NT2/D1 (cell line): ENCODE results near the gene LIX1.

Experiments used
- DNase-seq: peaks from one replicate; pipeline ENCODE4 v3.0.0-alpha.2; 2011; ENCODE audit warnings: low read depth, low spot score
- H3K27me3 ChIP-seq: 2 replicates; pipeline ENCODE4 v1.6.0; 2011; ENCODE audit warnings: mild to moderate bottlenecking; ENCODE audit not compliant: insufficient read length, insufficient read depth
- H3K36me3 ChIP-seq: 2 replicates; pipeline ENCODE4 v1.6.1; 2011; ENCODE audit warnings: mild to moderate bottlenecking, low read length, mixed read lengths; ENCODE audit not compliant: insufficient read depth, insufficient read length
- H3K4me1 ChIP-seq: 2 replicates; pipeline ENCODE4 v1.5.1; 2011; ENCODE audit not compliant: insufficient read depth, insufficient read length
- H3K4me3 ChIP-seq: 2 replicates; pipeline ENCODE4 v1.5.1; 2011; ENCODE audit warnings: low read depth; ENCODE audit not compliant: insufficient read length
- H3K9ac ChIP-seq: 2 replicates; pipeline ENCODE4 v1.6.0; 2011; ENCODE audit warnings: low read depth; ENCODE audit not compliant: insufficient read length
- H3K9me3 ChIP-seq: 2 replicates; pipeline ENCODE4 v1.5.1; 2011; ENCODE audit warnings: mild to moderate bottlenecking, low read length; ENCODE audit not compliant: insufficient read depth
- SUZ12 ChIP-seq: IDR thresholded peaks from 2 replicates; pipeline ENCODE4 v1.6.1; 2011; ENCODE audit not compliant: insufficient read length, insufficient read depth; ENCODE audit errors: extremely low read depth
- YY1 ChIP-seq: IDR thresholded peaks from 2 replicates; pipeline ENCODE4 v1.6.1; 2011; ENCODE audit not compliant: insufficient read length, insufficient read depth
- ZNF274 ChIP-seq: IDR thresholded peaks from 2 replicates; pipeline ENCODE4 v1.6.1; 2011; ENCODE audit warnings: mild to moderate bottlenecking, low read depth, low read length

Gene LIX1

DNA sequence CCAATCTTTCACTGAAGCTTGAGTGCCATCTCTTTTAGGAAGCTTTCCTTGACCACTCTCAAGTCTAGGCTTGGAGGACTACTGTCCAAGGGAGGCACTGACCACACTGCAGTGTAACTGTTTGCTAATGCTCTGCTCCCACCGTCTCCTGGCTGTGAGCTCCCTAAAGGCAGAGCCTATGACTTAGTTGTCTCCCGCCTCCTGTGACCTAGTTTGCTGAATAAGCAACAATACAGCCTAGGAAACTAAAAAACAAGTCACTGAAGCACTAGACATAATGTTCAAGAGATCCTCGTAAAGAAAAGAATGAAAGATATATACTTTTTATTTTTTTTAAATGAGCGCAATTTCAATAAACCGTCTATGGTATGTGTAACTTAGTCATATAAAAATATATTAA is 31.4 kb downstream of the LIX1 start:
- no peak for TF ChIP-seq SUZ12
- TF ChIP-seq ZNF274: no peak
- TF ChIP-seq YY1: no peak
- Histone ChIP-seq H3K27me3 (no peaks in the 10 kb centered on the region), H3K9ac (no peak overlapping the region), H3K9me3 (no peaks in the 10 kb centered on the region), H3K36me3 (no peaks in the 10 kb centered on the region), H3K4me1 (no peaks in the 10 kb centered on the region), H3K4me3 (no peak overlapping the region)
- DNase-seq: no peak

DNA sequence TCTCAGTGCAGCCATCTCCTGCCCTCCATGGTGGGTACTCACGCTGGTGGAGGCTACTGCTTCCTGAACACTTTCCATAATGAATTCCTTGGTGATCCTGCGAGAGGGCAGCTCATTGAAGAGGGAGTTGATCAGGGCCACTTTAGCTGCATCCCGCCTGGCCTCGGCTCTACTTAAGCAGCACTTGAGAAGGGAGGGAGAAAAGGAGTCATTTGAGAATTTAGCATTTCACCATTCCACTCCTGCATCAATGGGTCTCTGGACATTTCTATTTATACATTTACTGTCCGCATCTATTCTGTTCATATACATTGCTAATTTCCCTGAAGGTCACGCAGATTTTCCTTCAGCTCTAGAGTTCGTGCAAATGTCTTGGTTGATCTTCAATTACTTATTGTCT is 35.1 kb downstream of the LIX1 start:
- DNase-seq: no peak
- H3K27me3 ChIP-seq: no peaks in the 10 kb centered on the region
- no peak overlapping the region for H3K4me3 ChIP-seq
- H3K9me3 ChIP-seq: no peaks in the 10 kb centered on the region
- H3K36me3 ChIP-seq: no peaks in the 10 kb centered on the region
- no peak for TF ChIP-seq YY1
- TF ChIP-seq SUZ12: no peak
- TF ChIP-seq ZNF274: no peak
- no peak overlapping the region for H3K9ac ChIP-seq
- H3K4me1 ChIP-seq: no peaks in the 10 kb centered on the region

DNA sequence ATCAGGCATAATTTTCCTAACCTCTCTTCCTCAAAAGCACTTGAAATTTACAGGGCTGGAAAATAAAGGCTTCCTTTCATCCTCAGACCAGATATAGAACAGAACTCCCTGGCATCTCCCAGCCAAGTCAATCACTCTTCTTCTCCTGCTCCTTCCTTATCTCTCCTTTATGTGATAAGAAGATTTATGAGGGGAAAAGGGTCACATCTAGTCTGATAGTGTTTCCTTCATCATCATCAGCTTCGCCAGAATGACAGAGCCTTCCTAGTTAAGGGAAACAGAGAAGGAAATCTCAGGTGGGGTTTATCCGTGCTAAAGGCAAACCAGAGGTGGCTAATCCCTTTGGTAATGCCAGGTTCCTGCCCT is 36.2 kb downstream of the LIX1 start:
- Histone ChIP-seq H3K36me3 (no peaks in the 10 kb centered on the region), H3K4me1 (no peaks in the 10 kb centered on the region), H3K9ac (no peak overlapping the region), H3K4me3 (no peak overlapping the region), H3K27me3 (no peaks in the 10 kb centered on the region), H3K9me3 (no peaks in the 10 kb centered on the region)
- TF ChIP-seq ZNF274: no peak
- TF ChIP-seq SUZ12: no peak
- TF ChIP-seq YY1: no peak
- DNase-seq: no peak

DNA sequence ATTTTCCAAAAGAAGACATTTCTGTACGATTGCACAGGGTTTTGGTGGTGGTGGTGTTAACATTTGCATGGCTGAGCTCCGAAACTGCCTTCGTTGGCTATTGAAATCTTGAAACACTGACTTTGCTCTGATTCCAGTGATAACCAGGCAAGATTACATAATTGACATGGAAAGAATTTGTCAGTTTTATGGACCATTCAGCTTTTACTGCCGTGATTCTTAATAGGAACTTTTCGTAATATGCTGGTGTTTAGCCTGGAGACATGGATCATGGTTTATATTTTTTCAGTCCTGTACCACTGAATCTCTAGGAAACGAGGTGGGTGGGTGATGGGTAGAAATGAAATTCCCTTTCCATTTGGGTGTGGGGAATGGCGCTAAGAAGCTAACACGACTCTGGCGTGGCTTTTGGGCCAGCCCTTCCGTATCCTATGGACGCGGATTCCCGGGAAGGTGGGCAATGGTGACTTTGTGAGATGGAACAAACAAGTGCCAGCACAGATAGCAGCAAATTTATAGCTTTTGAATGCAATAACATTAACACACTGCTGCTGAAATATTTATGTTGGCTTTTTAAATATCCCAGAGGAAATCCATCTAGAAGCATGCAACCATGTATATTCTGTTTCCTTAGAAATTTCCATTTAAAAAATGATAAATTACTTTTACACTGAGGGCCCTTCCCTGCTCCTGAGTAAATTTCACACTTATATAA is 36.8 kb downstream of the LIX1 start:
- TF ChIP-seq YY1 (no peak), ZNF274 (no peak), SUZ12 (no peak)
- no peak for DNase-seq
- Histone ChIP-seq H3K36me3 (no peaks in the 10 kb centered on the region), H3K4me1 (no peaks in the 10 kb centered on the region), H3K4me3 (no peak overlapping the region), H3K9me3 (no peaks in the 10 kb centered on the region), H3K27me3 (no peaks in the 10 kb centered on the region), H3K9ac (no peak overlapping the region)

DNA sequence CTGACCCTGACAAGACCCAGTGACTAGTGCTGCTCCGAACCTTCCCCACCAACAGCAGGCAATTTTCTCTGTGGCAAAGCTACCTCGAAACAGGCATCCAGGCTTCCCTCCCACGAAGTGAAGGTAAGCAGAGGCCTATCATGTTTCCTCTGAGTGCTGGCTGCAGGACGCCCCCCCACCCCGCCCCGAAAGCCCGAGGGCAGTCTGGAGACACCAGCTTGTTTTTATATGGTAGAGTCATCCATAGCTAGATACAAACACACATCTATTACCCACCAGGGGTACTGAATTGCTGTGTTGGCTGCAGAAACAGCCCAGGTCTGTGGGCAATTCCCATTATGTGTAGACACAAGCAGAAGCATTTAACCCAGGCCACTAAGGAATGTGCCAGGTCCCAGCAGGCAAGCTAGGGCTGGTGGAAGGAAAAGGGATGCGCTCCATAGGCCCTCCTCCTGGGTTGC is 40.4 kb downstream of the LIX1 start:
- Histone ChIP-seq H3K9me3 (no peaks in the 10 kb centered on the region), H3K4me3 (no peak overlapping the region), H3K9ac (peak overlapping the region; percentile 42), H3K36me3 (no peaks in the 10 kb centered on the region), H3K4me1 (no peaks in the 10 kb centered on the region), H3K27me3 (no peaks in the 10 kb centered on the region)
- TF ChIP-seq YY1: no peak
- TF ChIP-seq ZNF274: no peak
- TF ChIP-seq SUZ12: no peak
- peak; percentile 20 for DNase-seq

DNA sequence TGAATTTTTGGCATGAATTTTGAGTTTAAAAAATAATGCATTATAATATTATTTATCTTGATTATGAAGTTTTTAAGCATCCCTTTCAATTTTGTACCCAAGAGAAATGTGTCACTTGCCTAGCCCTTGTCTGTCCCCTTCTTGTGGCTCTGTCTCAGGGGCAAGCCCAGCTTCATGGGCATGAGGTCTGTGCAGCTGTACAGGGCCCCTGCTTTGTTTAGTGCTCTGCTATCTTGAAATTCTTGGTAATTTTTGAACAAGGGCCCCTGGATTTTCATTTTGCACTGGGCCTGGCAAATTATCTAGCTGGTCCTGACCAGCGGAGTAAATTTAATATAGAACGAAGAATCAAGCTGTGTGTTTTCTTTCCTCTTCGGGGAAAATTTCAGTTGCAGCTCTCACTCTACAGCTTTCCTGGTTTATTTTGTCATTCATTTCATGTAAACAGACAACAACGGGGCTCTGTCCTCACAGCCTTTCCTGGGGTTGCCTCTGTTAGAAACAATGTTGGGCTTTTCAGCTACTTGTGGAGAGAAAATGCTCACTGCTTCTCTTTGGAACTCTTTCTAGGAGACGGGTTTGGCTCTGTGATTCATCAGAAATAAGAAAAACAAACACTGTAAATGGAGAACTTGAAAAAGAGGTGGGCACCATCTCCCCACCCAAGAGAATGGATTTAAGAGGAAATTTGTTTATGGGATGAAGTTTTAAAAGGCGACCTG is 41.1 kb downstream of the LIX1 start:
- no peaks in the 10 kb centered on the region for H3K27me3 ChIP-seq
- no peak for TF ChIP-seq SUZ12
- TF ChIP-seq YY1: no peak
- TF ChIP-seq ZNF274: no peak
- no peaks in the 10 kb centered on the region for H3K4me1 ChIP-seq
- no peaks in the 10 kb centered on the region for H3K36me3 ChIP-seq
- H3K9me3 ChIP-seq: no peaks in the 10 kb centered on the region
- DNase-seq: no peak
- no peak overlapping the region for H3K4me3 ChIP-seq
- peak overlapping the region; percentile 42 for H3K9ac ChIP-seq

DNA sequence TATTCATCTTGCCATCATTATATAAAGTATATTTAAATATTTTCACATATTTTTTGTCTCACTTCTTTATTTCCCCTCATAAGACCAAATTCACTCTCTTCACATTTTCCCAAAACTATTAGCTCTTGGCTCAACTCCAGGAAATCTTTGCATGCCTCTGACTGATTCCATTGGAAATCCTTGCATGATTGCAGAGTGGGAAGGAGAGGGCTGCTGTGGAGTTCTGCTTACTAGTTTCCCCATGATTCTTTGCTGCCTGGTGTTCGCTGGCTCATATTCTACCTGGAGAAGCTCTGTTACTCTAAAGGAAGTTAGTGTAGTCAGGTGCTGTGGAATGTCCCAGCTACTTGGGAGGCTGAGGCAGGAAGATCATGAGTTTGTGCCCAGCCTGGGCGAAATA is 41.9 kb downstream of the LIX1 start:
- no peak overlapping the region for H3K9ac ChIP-seq
- no peaks in the 10 kb centered on the region for H3K9me3 ChIP-seq
- DNase-seq: no peak
- H3K4me1 ChIP-seq: no peaks in the 10 kb centered on the region
- H3K4me3 ChIP-seq: no peak overlapping the region
- H3K36me3 ChIP-seq: no peaks in the 10 kb centered on the region
- TF ChIP-seq SUZ12 (no peak), ZNF274 (no peak), YY1 (no peak)
- no peaks in the 10 kb centered on the region for H3K27me3 ChIP-seq
